Measurements from ENCODE around the gene COG7. TPM values are rescaled to one million over a fixed set of nuclear protein-coding genes. Genes with fewer than 3 reads are reported as not detected.

The COG7 gene
- total and polyA plus RNA-seq, 2 donors (not counting 3 experiments of a cell fraction or from before 2014, with no cell fraction given): 24.1 to 42.0 TPM

- CTCF ChIA-PET: interaction anchor here (0.7 kb wide), 1 partner anchor 10 kb away, joined by 5 read pairs; no protein-coding TSS in a partner anchor
- no TSS peak for BruUV-seq (replicated peaks)
These were observed 68.1 kb downstream of the COG7 start for GRCh38 chr16:23384878-23385277.

More at GRCh38 chr16:23384878-23385277, 68.1 kb downstream of the COG7 start:
- peaks cover 0 to 2% of the 10 kb centered on the region in 2 experiments for H3K36me3 ChIP-seq (ENCODE audit: control insufficient read depth in 2 of 2, extremely low read depth in 1 of 2, insufficient read depth in 2 of 2, low read length in 2 of 2)
- intact Hi-C loops (cut with micrococcal nuclease): no loop called here
- no peak overlapping the region for H3K9ac ChIP-seq (replicated peaks; ENCODE audit: extremely low read depth, insufficient read depth, low read length)
- DNase-seq (ENCODE audit: low read depth, low spot score): no peak
- no peak overlapping the region for H3K4me2 ChIP-seq (ENCODE audit: insufficient read depth, low read length)
- no peaks in the 10 kb centered on the region for H3K27me3 ChIP-seq (ENCODE audit: control insufficient read depth in 2 of 2, insufficient read depth in 2 of 2, low read length in 2 of 2)
- no peaks in the 10 kb centered on the region for H3K9me3 ChIP-seq (replicated peaks; ENCODE audit: control insufficient read depth, insufficient read depth, low read length)
- no peak overlapping the region for H3K27ac ChIP-seq (ENCODE audit: insufficient read depth, low read depth, low read length)
- no peak for FAIRE-seq
- POLR2A ChIA-PET: no interaction called here
- TF ChIP-seq MYC (IDR thresholded peaks at IDR 0.05; ENCODE audit: low read depth, low read length) (no peak), EZH2 (IDR thresholded peaks at IDR 0.05; ENCODE audit: borderline replicate concordance, low read depth, low read length, severe bottlenecking) (no peak), POLR2AphosphoS5 (IDR thresholded peaks at IDR 0.05; ENCODE audit: insufficient read depth, low read depth, low read length) (no peak), FOS (IDR thresholded peaks at IDR 0.05; ENCODE audit: borderline replicate concordance, insufficient read depth, low read length) (no peak), GATA2 (IDR thresholded peaks at IDR 0.05; ENCODE audit: insufficient read depth, insufficient read length, low read depth, low read length) (no peak), JUN (IDR thresholded peaks at IDR 0.05; ENCODE audit: borderline replicate concordance, insufficient read depth, insufficient read length, low read depth) (no peak), POLR2A (IDR thresholded peaks at IDR 0.05; ENCODE audit: low read depth, low read length) (no peak)
- TF ChIP-seq, protein P1, sequence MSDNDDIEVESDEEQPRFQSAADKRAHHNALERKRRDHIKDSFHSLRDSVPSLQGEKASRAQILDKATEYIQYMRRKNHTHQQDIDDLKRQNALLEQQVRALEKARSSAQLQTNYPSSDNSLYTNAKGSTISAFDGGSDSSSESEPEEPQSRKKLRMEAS (IDR thresholded peaks at IDR 0.05; ENCODE audit: insufficient read depth, insufficient read length): no peak
- TF ChIP-seq, protein P2, sequence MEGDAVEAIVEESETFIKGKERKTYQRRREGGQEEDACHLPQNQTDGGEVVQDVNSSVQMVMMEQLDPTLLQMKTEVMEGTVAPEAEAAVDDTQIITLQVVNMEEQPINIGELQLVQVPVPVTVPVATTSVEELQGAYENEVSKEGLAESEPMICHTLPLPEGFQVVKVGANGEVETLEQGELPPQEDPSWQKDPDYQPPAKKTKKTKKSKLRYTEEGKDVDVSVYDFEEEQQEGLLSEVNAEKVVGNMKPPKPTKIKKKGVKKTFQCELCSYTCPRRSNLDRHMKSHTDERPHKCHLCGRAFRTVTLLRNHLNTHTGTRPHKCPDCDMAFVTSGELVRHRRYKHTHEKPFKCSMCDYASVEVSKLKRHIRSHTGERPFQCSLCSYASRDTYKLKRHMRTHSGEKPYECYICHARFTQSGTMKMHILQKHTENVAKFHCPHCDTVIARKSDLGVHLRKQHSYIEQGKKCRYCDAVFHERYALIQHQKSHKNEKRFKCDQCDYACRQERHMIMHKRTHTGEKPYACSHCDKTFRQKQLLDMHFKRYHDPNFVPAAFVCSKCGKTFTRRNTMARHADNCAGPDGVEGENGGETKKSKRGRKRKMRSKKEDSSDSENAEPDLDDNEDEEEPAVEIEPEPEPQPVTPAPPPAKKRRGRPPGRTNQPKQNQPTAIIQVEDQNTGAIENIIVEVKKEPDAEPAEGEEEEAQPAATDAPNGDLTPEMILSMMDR (IDR thresholded peaks at IDR 0.05; ENCODE audit: extremely low read depth in 1 of 2, insufficient read depth in 1 of 2, low read depth in 1 of 2, low read length in 2 of 2): no peak
- no peaks in the 10 kb centered on the region for H4K20me1 ChIP-seq (replicated peaks; ENCODE audit: control insufficient read depth, extremely low read depth, insufficient read depth, low read length)
- H2AFZ ChIP-seq (ENCODE audit: low read depth, low read length): no peak overlapping the region
- H3K79me2 ChIP-seq (ENCODE audit: control insufficient read depth, insufficient read depth, low read length): no peaks in the 10 kb centered on the region
- H3K4me1 ChIP-seq (ENCODE audit: control insufficient read depth, extremely low read depth, insufficient read depth, low read length): no peaks in the 10 kb centered on the region
- dilution Hi-C loops (cut with MboI; ENCODE audit: extremely low pct_ligation_motif_present, low sequenced_read_pairs): no loop called here
- no peaks in the 10 kb centered on the region for H3K9me1 ChIP-seq (replicated peaks; ENCODE audit: control insufficient read depth, extremely low read depth, insufficient read depth, low read length)
- H3K4me3 ChIP-seq (replicated peaks in 1 of 3; ENCODE audit: insufficient read depth in 1 of 3, low read depth in 1 of 3, low read length in 3 of 3): no peak overlapping the region
